ENCODE measurements around the gene CTNNA3.

Gene CTNNA3

DNA sequence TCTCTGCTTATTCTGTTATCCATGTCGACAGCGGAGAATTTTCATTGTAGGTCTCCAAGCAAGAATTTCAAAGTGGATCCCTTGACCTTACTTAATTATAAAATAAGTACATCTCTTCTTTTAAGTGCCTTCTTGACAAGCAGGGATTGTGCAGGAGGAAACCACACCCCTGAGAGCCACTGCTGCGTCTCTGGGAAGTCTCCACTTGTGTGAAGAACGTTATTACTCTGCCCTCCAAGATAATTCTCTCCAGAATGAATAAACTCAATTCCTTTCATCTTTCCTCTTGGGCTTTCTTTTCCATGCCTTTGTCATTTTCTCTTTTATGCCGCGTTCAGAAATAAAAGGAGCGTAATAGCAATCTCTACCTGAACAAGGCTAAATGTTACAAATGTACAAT is 1801.0 kb downstream of the CTNNA3 start:
- no peak overlapping the region for H3K27ac ChIP-seq (ENCODE audit: low read length)
- no peaks in the 10 kb centered on the region for H3K27me3 ChIP-seq (ENCODE audit: control insufficient read depth, insufficient read depth, low read length)
- no peak overlapping the region for H3K4me3 ChIP-seq (ENCODE audit: low read length)
- H3K9me3 ChIP-seq (ENCODE audit: control insufficient read depth, low read depth, low read length): no peaks in the 10 kb centered on the region
- no peak overlapping the region for H3K9ac ChIP-seq (ENCODE audit: low read length)
- H3K4me1 ChIP-seq (ENCODE audit: control insufficient read depth, low read depth, low read length): no peaks in the 10 kb centered on the region
- no peaks in the 10 kb centered on the region for H3K36me3 ChIP-seq (ENCODE audit: control insufficient read depth, low read depth, low read length)

- no peaks in the 10 kb centered on the region for H3K4me1 ChIP-seq (ENCODE audit: control insufficient read depth, low read depth, low read length)
- no peaks in the 10 kb centered on the region for H3K36me3 ChIP-seq (ENCODE audit: control insufficient read depth, low read depth, low read length)
- no peak overlapping the region for H3K9ac ChIP-seq (ENCODE audit: low read length)
- H3K27me3 ChIP-seq (ENCODE audit: control insufficient read depth, insufficient read depth, low read length): no peaks in the 10 kb centered on the region
- no peak overlapping the region for H3K4me3 ChIP-seq (ENCODE audit: low read length)
- H3K27ac ChIP-seq (ENCODE audit: low read length): no peak overlapping the region
- H3K9me3 ChIP-seq (ENCODE audit: control insufficient read depth, low read depth, low read length): no peaks in the 10 kb centered on the region
These were observed 1801.6 kb downstream of the CTNNA3 start for GRCh38 chr10:65894379-65894778.

GRCh38 chr10:65893676-65894075 is 1802.3 kb downstream of the CTNNA3 start:
- Histone ChIP-seq H3K4me1 (ENCODE audit: control insufficient read depth, low read depth, low read length) (no peaks in the 10 kb centered on the region), H3K36me3 (ENCODE audit: control insufficient read depth, low read depth, low read length) (no peaks in the 10 kb centered on the region), H3K9me3 (ENCODE audit: control insufficient read depth, low read depth, low read length) (no peaks in the 10 kb centered on the region), H3K4me3 (ENCODE audit: low read length) (no peak overlapping the region), H3K27ac (ENCODE audit: low read length) (no peak overlapping the region), H3K9ac (ENCODE audit: low read length) (no peak overlapping the region), H3K27me3 (ENCODE audit: control insufficient read depth, insufficient read depth, low read length) (no peaks in the 10 kb centered on the region)

DNA sequence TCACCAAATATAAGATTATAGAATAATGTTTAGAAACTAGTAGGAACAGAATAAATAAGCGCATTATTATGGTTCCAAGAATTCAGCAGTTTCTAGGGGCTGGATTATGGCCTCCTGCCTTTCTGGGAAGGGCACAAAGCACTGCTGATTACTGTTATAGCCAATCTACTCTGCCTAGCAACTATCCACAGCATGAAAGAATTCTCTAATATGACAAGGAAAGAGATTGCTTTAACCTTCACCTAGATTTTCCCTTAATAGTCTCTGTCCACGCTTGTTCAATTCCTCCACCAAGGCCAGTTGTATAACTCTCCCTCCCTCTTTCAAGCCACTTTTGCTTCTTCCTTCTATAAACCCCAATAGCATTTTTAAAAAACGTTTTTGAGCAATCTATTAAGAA is 1803.7 kb downstream of the CTNNA3 start:
- Histone ChIP-seq H3K4me1 (ENCODE audit: control insufficient read depth, low read depth, low read length) (no peaks in the 10 kb centered on the region), H3K9me3 (ENCODE audit: control insufficient read depth, low read depth, low read length) (peaks cover 5% of the 10 kb centered on the region), H3K4me3 (ENCODE audit: low read length) (no peak overlapping the region), H3K36me3 (ENCODE audit: control insufficient read depth, low read depth, low read length) (no peaks in the 10 kb centered on the region), H3K27me3 (ENCODE audit: control insufficient read depth, insufficient read depth, low read length) (no peaks in the 10 kb centered on the region), H3K27ac (ENCODE audit: low read length) (no peak overlapping the region), H3K9ac (ENCODE audit: low read length) (no peak overlapping the region)

DNA sequence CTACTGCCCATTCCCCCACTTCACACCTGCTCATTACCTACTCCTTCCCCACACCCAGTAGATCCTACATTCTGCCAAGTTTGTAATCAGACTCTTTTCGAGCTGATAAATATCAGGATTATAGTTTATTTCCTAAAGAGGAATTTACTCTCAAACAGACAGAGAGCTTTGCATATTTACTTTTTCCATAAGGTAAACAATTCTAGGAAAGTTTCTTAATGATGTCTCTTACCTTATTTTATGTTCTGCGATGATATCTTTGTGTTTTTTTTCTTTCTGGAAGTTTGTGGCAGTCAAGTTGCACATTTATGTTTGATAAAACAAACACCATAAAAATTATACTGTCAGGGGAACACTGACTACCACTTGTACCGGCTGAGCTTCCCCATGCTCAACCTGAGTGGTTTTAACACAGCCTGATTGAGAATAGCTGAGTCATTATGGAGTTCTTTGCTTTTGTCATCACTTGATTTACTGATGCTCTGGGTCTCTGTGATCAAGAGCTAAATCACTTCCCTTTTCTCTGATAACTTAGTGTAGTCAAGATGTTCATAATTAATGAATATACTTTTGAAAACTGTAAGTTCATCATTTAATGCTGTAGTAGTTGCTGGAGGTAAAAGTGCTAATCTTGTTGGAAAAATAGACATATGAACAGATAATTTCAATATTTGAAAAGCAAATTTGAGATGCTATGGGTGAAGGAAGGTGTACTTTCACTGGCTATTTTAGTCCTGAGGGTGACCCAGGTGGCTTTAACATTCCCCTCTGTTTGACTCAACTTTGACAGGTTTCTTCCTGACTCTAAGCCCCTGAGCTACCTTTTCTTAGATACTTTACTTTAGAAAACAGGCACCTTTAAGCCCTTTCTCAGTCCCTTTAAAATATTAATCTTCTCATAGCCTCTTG is 1804.7 kb downstream of the CTNNA3 start:
- Histone ChIP-seq H3K27me3 (ENCODE audit: control insufficient read depth, insufficient read depth, low read length) (no peaks in the 10 kb centered on the region), H3K36me3 (ENCODE audit: control insufficient read depth, low read depth, low read length) (no peaks in the 10 kb centered on the region), H3K9me3 (ENCODE audit: control insufficient read depth, low read depth, low read length) (peaks cover 5% of the 10 kb centered on the region), H3K4me1 (ENCODE audit: control insufficient read depth, low read depth, low read length) (no peaks in the 10 kb centered on the region), H3K9ac (ENCODE audit: low read length) (no peak overlapping the region), H3K4me3 (ENCODE audit: low read length) (no peak overlapping the region), H3K27ac (ENCODE audit: low read length) (no peak overlapping the region)

DNA sequence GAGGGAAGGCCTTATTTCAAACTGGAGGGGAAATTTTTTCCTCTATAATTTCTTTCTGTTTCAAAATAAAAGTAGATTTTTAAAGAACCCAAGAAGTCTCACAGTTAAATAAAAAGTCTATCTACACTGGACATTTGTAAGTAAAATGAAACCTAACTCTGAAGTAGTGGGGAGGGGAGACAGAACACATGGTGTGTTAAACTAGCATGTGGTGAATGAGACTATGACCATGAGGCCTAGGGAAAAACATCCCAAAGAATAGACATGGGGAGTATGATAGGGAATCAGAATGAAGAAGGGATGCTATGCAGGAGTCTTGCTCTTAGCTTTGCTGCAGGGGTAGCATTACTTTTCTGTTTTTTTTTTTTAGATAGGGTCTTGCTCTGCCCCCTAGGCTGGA is 1831.5 kb downstream of the CTNNA3 start:
- no peaks in the 10 kb centered on the region for H3K4me1 ChIP-seq (ENCODE audit: control insufficient read depth, low read depth, low read length)
- H3K9me3 ChIP-seq (ENCODE audit: control insufficient read depth, low read depth, low read length): no peaks in the 10 kb centered on the region

GRCh38 chr10:65864036-65864435 is 1832.0 kb downstream of the CTNNA3 start:
- Histone ChIP-seq H3K9ac (ENCODE audit: low read length) (no peak overlapping the region), H3K27ac (ENCODE audit: low read length) (no peak overlapping the region), H3K27me3 (ENCODE audit: control insufficient read depth, insufficient read depth, low read length) (no peaks in the 10 kb centered on the region), H3K36me3 (ENCODE audit: control insufficient read depth, low read depth, low read length) (no peaks in the 10 kb centered on the region), H3K4me3 (ENCODE audit: low read length) (no peak overlapping the region), H3K4me1 (ENCODE audit: control insufficient read depth, low read depth, low read length) (no peaks in the 10 kb centered on the region), H3K9me3 (ENCODE audit: control insufficient read depth, low read depth, low read length) (no peaks in the 10 kb centered on the region)

More for the DNA sequence above, 1831.5 kb downstream of the CTNNA3 start:
- Histone ChIP-seq H3K9ac (ENCODE audit: low read length) (no peak overlapping the region), H3K27me3 (ENCODE audit: control insufficient read depth, insufficient read depth, low read length) (no peaks in the 10 kb centered on the region), H3K36me3 (ENCODE audit: control insufficient read depth, low read depth, low read length) (no peaks in the 10 kb centered on the region), H3K27ac (ENCODE audit: low read length) (no peak overlapping the region), H3K4me3 (ENCODE audit: low read length) (no peak overlapping the region)
